Sigmoid colon (tissue), 3 donors: ENCODE data around the gene GRK6.
A peak's percentile ranks its signal among the peaks of the same experiment; 100 is the strongest.

Source experiments
- POLR2A ChIP-seq, 2 donors: fragments of 450-650 bp; IDR thresholded peaks; one replicate each; pipeline ENCODE4 v1.6.1; 2016; ENCODE audit warnings: antibody characterized with exemption in 2 of 2, mild to moderate bottlenecking in 2 of 2, moderate library complexity in 2 of 2
- TF ChIP-seq, protein P1 (sequence below), 4 experiments: fragments of 450-650 bp in 3 of 4; fragments of 200-600 bp in 1 of 4; IDR thresholded peaks; one replicate each; pipeline ENCODE4 v1.5.1; 2016 to 2019; ENCODE audit warnings: antibody characterized with exemption in 4 of 4, mild to moderate bottlenecking in 3 of 4, moderate library complexity in 2 of 4

GRCh38 chr5:177457852-177458681 is 31.6 kb downstream of the GRK6 start:
- TF ChIP-seq POLR2A (IDR thresholded peaks at IDR 0.05) = no peak
- TF ChIP-seq, protein P1, sequence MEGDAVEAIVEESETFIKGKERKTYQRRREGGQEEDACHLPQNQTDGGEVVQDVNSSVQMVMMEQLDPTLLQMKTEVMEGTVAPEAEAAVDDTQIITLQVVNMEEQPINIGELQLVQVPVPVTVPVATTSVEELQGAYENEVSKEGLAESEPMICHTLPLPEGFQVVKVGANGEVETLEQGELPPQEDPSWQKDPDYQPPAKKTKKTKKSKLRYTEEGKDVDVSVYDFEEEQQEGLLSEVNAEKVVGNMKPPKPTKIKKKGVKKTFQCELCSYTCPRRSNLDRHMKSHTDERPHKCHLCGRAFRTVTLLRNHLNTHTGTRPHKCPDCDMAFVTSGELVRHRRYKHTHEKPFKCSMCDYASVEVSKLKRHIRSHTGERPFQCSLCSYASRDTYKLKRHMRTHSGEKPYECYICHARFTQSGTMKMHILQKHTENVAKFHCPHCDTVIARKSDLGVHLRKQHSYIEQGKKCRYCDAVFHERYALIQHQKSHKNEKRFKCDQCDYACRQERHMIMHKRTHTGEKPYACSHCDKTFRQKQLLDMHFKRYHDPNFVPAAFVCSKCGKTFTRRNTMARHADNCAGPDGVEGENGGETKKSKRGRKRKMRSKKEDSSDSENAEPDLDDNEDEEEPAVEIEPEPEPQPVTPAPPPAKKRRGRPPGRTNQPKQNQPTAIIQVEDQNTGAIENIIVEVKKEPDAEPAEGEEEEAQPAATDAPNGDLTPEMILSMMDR (IDR thresholded peaks at IDR 0.05) = peak in 1 of 4 experiments; percentile 1
